Left kidney (tissue), 8 donors: ENCODE data around the gene COL17A1. TPM values are rescaled to one million over a fixed set of nuclear protein-coding genes. Genes with fewer than 3 reads are reported as not detected.

ENCODE experiments used
- DNase-seq: peaks from one replicate; pipeline ENCODE4 v3.0.0-alpha.2; 2013
- long read RNA-seq, 8 donors: transcript quantifications; one replicate each; lab custom pipeline, GENCODE V29; 2026
- polyA plus RNA-seq: library from polyadenylated mRNA; unstranded; fragments of 120-200 nt; gene quantifications from one replicate; pipeline ENCODE4 v1.2.1, GENCODE V29; 2013; ENCODE audit not compliant: insufficient read length

The COL17A1 gene
- polyA plus RNA-seq = 0.63 TPM
- long read RNA-seq, donor 1 = 0 reads
- long read RNA-seq, donor 2 = 0 reads
- long read RNA-seq, donor 3 = 0 reads
- long read RNA-seq, donor 4 = 0 reads
- long read RNA-seq, donor 5 = 0 reads
- long read RNA-seq, donor 6 = 0 reads
- long read RNA-seq, donor 7 = 0 reads
- long read RNA-seq, donor 8 = 0 reads

DNA sequence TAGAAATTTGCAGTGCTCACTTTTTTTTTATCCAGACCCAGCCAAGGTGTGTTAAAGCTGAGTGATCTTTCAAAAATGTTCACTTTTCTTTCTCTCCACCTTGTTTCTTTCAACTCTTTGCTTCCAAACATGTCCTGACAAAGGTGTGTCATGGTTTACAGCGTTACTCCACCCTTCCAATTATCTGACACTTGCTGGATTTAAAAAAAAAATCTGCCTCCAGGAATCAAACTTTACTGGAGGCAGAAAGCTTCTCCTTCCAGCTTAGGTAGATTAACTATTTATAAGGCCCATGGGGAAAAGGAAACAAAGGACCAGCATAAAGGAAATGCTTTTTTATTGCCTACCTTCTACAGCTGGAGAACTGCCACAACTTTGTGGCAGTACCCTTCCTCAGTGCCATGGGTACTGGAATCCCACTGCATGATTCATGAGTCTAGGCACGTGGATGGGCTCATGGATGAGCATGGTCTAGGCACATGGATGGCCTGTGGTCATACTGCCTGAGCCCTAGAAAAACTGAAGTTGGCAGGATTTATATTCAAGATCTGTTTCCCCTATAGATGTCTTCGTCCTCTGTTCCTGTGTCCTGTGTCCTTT is at the start of gene COL17A1:
Gene COL17A1, minus strand, starts transcription at position 80 of the 600 bp plus-strand sequence. CDS start 5,207 bp downstream, outside the sequence.
- no peak for DNase-seq

DNA sequence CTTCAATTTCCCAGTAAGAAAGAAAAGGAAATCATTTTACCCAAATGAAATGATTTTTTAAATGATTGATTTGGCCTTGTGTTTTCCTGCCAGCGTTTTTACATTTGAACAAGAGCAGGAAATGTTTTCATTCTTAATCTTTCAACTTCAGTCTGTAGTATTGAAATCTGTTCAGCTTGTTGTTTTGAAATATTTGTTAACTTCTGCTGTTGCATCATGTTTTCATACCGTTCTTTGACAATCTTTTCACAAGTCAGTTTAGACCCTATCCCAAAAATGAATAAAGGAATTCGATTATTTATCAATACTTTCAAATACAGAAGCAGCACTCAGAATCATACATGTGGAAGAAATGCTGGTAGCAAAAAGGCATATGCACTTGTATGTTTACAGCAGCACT is 44.4 kb upstream of the COL17A1 start:
- no peak for DNase-seq

DNA sequence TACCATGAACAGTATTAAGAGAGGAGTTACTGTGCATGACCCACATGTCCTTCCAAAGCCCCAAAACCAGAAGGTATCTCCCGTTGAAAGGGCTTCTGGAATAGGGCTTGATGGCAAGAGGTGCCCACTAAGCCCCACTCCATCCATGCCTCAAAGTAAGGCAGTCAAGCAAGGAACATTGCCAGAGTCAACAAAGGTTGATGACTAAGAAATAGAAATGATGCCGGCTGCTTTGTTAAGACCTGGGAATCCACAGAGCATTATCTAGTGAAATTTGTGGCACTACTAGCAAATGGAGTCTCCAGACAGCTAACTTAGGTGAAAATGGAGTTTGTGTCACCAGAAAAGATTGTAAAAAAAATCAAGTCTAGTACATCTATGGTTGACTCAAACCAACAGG is 42.5 kb upstream of the COL17A1 start:
- DNase-seq = no peak

DNA sequence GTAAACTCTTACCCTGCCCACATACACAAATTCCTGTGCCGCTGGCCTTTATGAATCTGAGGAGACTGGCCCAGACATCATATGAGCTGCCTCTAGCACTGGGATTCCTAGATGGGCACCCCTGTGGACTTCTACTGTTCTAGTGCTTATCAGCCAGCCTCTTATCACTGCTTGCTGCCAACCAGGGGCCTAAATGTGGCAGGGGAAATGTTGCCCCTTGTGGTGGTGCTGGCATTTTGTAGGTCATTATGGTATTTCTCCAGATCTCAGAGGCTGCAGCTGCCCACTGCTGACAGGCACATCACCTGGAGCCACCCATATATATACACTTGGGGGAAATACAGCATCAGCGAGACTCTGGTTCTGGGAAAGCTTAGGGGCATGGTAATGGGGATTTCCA is 41.7 kb upstream of the COL17A1 start:
- no peak for DNase-seq

DNA sequence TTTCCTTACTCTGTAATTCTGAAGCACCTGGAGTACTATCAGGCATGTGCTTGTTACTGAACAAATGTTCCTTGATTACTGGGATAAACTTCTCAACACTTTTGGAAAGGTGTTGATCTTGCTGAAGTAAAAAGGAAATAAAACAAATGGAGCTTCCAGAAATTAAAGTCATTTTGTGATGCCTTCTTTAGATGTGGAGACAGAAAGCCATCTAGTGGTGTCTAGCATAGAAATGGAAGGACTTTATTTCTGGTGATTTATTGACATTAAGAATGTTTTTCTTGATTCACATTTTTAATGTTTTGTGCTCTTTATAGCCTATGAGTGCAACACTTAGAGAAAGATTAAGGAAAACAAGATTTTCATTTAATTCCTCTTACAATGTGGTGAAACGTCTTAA is 37.7 kb upstream of the COL17A1 start:
- DNase-seq = no peak

DNA sequence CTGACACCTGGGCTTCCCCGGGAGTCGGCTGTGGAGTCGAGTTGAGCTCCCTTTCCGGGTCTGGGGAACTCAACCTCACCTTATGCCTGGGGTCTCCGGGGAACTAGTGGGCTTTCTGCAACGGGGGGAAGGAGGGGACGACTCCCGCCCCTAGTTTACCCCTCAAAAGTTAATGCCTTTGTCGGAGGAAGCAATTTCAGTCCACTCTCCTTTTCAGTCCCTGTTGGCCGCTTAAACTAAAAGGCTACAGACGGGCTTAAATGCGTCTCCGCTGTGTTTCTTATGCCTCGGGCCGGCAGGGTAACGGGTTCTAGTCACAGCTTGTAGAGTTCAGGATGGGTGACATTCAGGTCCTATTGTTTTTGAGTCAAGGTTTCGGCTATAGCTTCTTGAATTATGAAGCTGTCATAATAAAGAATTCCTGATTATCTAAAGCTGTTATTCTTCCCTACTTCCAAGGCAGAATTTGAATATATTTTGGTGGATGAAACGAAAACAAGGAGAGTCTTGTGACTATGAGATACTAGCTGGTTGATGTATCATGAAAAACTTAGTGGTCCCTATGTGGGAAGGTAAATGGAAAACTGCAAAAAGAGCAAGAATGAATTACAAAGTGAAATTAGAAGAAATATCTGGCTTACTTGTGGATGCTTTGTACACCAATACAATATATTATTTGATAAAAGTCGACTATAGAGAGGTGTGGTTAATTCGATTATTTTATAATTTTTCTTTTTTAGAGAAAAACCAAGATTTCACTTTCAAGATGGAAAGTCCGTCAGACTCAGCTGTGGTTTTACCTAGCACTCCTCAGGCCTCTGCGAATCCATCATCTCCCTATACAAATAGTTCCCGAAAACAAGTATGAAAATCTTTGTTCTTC is 36.8 kb upstream of the COL17A1 start:
- no peak for DNase-seq

DNA sequence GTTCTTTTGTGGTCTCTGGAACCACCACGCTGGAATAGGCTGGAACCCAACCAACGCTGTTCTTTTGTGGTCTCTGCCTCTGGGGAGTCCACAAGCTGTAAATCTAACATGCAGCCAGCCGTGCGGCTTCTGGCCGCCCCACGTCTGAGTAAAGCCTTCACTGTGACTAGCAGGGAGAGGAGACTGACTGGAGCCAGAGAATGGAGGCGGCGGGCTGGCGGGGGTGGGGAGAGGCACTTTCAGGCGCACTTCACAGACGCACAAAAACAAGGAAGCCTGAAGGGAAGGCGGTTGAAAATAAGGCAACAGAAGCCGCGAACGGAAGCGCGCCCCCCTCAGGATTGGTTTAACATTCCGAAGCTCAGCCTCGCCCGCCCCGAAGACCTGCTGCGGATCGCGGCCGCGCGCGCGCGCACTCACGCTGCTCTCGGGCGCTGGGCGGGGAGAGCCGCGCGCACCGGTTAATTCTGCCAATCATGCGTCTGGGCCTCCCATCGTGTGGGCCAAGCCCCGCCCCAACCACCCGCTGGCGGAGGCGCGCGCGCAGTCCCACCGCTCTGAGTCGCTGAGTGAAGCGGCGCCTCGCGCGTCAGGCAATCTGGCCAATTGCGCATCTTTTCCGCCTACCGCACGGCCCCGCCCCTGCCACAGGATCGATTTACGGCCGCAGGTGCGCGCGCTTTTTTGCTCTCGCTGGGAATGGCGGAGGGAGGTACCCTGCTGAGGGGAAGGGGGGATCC is 36.0 kb upstream of the COL17A1 start, which contains the start of gene SFR1:
Gene SFR1, plus strand, starts transcription at position 687 of the 740 bp plus-strand sequence. Its CDS starts 13 bp downstream, at position 700.
- peak; percentile 98 for DNase-seq

DNA sequence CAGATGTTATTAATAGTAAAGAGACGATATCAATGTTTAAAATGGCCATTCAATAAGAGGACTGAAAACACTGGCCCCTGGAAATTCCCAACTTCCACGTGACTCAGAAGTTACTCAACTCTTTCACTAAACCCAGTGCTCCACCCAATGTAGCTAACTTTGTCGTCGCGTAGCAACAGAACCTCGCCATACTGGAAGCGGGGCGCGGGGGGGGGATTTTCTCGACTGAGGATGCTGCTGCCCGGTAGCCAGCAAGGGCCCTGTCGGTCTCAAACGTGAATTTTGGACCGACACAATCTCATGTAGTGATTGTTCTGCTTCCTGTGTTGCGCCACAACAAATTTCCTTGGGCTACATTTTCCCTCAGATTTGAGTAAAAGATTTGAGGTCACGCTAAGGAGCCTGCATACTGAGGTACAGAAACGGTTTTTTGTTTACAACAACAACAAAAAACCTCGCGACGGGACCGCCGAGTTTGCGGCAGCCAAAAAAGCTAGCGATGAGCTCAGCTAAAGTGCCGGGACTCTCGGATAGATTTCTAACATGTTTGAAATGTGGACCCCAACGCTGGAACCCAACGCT is 35.3 kb upstream of the COL17A1 start:
- peak; percentile 93 for DNase-seq

DNA sequence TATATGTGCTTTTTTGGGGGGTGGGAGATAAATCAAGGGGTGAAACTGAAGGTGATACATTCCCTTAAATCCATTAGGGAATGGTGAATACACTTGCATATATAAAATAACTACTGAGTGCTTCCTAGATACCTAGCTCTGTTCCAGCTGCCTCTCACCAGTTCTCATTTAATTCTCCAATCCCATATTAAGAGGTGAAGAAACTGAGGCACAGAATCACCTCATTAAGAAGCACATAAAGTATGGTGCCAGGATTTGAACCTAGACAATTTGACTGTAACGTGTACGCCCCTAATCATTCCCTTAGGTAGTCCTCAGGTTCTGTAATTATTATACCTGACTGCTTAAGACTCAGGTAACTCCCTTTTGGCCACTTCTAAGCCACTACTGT is 34.8 kb upstream of the COL17A1 start:
- no peak for DNase-seq

DNA sequence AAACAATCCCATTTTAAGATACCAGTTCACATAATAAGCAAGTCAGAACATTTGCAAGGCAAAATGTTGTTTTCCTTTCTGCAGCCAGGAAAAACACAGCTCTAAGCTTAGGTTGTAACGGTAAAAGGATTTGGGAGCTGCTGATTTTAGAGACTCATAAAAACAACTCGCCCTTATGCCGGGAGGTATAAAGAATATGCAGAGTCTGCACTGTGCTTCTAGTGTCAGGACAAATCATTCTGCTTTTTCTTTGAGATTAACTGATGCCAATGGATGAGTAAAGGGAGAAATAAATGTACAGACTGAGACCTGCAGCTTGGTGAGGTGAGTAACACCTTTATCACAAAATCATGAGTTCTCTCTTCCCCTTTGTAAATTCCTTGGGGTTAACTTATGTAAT is 34.3 kb upstream of the COL17A1 start:
- DNase-seq = no peak

DNA sequence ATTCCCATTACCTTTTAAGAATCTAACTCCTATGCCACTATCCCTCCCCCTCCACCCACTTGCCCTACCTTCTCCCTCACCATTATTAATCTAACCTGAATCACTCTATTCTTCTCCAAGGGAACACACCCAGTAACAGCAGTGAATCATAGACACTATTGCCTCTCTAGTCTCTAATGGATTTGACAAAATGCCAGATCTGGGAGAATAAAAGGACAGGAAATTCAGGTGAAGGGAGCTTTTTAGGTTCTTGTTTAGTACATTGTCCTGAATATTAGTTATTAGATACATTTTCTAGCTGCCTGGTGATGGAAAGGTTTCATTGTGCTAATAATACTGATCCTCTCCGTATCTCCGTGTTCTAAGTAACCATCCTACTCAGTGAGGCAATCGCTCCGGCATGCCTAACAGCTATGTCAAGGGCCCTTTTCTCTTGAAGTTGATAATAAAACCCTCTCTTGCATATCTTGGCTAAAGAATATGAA is 32.2 kb upstream of the COL17A1 start:
- no peak for DNase-seq

DNA sequence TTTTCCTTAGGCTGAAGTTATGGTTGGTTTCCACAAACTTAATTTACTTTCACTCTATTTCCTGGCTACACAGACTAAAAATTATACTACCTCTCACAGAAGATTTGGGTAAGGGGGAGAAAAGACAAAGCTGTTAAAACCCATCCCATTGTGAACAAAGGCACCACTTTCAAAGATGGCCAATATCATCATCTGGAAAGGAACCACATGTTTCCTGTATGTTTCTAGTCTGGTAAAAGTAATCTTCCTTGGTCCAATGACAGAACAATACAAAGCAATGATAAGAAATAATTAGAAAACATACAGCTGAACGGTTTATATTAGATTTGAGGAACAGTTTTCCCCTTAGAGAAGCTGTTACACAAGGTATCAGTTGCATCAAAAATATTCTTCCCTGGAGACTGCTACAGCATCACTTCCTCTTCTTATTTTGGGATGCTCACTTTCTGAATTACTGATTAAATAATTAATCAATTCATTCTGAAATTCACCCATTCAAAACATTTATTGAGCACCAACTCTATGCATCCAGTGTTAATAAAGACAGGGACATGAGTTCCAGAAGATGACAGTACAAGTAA is 27.8 kb upstream of the COL17A1 start:
- DNase-seq = no peak

DNA sequence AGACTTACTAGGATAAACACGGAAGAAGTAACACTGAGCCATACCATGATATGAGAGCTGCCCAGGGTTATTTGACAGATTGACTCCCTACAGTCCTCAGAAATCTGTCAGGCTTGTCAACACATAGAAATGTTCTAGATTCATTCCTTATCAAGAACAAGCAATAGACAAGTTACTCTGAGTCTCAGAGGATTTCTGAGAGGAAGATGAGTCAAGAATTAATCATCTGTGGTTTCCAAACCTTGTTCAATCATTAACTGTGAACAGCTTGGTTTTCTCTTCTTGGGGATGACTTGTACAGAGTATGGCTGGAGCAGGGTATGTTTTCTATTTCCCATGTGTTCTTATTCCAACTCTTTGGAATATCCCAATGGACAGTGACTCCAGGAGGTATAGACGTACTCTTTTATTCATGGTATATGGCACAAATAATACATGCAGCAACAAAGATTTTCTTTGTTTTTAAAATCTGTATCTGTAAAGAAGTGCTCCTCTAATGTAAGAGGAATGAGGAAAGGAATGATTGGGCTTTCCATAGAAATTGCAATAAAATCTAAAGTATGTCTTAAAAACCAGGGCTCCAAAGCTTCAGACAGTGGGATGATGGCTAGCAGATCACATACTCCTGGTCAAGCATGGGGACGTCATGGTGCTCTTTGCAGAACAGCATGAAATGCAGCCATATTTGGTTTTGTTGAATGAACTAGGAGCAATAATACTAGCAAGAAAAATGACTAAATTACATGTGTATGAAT is 24.4 kb upstream of the COL17A1 start:
- no peak for DNase-seq

DNA sequence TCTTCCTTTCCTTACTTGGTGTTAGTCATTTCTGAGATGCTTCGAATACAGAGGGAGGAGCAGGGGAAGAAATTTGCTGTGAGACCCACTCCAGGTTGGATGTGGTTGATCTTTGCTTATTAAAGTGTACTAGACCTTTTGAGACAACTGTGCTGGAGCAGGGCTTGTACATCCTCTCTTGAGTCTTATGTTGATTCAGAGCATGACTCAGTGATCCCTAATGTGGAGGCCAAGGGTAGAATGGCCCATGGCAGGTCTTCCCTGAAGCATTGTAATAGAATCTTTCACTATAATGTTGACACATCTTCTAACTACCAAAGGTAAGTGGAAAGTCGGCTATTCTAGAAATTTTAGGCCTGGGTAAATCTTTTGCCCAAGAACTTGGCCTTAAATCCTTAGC is 19.2 kb upstream of the COL17A1 start:
- DNase-seq = no peak

DNA sequence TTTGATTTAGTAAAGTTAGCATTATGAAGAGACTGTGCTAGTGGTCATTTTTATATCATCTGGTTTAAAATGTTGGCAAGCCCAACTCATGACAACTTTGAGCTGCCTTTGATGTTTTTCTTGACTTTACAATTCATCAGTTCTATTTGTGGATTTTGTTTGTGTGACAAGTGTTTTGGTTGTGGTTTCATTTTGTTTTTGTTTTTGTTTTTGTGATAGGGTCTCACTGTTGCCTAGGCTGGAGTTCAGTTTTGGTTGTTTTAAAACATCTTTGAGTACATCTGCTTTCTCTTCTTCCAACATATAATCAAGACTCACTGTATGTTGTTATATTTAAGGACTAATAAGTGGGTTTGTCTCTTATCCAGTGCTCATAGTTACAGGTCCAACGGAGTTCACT is 18.7 kb upstream of the COL17A1 start:
- no peak for DNase-seq

DNA sequence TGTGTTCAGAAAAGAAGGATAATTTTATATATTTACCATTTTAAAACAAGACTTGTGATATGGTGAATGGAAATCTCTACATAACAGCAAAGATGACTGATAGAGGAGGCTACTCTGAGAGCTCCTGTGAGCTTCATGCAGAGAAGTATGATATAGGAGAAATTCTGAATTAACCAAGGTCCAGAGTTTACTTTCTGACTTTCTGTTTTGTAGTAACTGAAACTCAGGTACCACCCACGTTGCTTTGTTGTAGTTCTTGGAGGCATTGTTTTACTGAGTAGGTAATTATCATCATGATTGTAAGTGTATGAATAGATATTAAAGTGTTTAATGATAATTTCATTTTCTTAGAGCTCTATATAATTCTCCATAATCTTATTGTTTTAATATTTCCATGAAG is 18.3 kb upstream of the COL17A1 start:
- no peak for DNase-seq

DNA sequence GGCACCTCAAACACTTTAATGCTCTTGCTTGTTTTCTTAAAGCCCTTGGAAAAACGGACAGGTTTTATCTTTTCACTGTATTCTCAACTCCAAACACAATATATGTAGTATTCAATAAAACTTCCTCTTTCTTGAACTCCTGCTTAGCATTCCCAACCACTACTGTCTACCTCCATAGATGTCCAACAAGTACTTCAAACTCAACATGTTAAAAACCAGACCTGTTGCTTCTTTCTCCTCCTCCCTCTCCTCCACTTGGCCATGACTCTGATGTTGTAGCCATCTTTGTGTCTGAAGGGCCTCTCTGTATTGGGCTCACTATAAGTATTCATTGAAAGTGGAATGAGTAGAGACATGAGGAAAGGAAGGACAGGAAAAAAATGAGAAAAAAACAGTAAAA is 16.2 kb upstream of the COL17A1 start:
- DNase-seq = no peak

DNA sequence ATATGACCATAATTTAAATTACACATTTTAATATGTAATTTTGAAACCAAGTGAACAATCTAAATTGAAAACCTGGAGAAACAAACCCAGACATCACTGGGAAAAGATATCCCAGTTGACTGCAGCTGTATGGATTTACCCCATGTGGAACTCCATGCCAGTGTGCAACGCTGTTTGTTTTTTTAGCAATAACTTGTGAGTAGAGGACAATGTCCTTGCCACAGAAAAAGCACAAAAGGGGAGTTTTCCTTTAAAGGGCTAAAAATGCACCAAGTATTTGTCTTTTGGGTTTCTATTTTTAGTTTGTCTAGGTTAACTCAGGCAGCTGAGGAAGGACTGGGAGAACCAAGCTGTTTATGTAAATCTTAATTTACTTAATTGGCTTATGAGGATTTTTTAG is 15.1 kb upstream of the COL17A1 start:
- no peak for DNase-seq

DNA sequence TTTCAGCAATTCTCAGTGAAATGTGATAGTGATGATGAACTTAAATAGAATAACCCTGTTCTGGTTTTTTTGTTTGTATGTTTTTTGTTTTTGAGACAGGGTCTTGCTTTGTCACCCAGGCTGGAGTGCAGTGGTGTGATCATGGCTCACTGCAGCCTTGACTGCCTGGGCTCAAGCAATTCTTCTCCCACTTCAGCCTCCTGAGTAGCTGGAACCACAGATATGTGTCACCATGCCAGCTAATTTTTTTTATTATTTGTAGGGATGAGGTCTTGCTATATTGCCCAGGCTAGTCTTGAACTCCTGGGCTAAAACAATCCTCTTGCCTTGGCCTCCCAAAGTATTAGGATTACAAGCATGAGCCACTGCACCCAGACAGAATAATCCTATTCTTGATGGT is 14.3 kb upstream of the COL17A1 start:
- DNase-seq = no peak

DNA sequence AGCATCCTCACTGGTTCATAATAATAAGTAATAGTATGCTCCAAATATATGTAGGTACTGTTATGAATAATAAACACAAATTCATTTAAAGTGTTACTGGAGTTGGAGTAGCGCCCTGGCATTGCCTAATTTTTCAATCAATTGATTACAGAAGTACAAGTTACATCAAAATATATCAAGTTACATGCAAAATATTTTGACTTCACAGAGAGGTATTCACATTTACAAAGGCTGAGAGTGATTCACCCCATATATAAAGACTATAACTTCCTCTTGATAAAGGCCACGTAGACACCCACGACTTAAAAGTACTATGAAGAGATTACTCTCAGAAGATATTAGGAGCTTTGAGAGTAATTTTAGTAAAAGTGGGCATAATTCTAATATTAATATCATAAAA is 13.6 kb upstream of the COL17A1 start:
- no peak for DNase-seq
